B cell (primary cell): ENCODE results near the gene CFL1. TPM values are rescaled to one million over a fixed set of nuclear protein-coding genes. Genes with fewer than 3 reads are reported as not detected.

Source experiments
- ATAC-seq: fragments of 200-7000 bp; cut with Tn5 transposase; one replicate; pipeline ENCODE4 v1.10.0; 2021; ENCODE audit warnings: low read depth, mild to moderate bottlenecking, moderate number of reproducible peaks, moderate library complexity
- CTCF ChIA-PET: fragments of 350-600 bp; sonication (Branson Sonifier 250); formaldehyde crosslinking; loops from one replicate; lab custom pipeline; 2021; ENCODE audit warnings: antibody characterized with exemption, inconsistent platforms; lab: Charles Lee
- POLR2A ChIA-PET: fragments of 350-600 bp; sonication (Branson Sonifier 250); formaldehyde crosslinking; loops from one replicate; lab custom pipeline; 2021; ENCODE audit warnings: antibody characterized with exemption; lab: Charles Lee
- DNase-seq: peaks from one replicate; pipeline ENCODE4 v3.0.0; 2013
- H2AFZ ChIP-seq: 2 replicates; pipeline ENCODE4 v1.6.1; 2012; ENCODE audit warnings: mild to moderate bottlenecking, low read depth, low read length; ENCODE audit not compliant: insufficient read depth, poor library complexity, severe bottlenecking
- H3K27ac ChIP-seq, 2 donors: 1 replicate in 1 of 2; 2 replicates in 1 of 2; pipeline ENCODE4 v1.5.1; 2012 to 2013; ENCODE audit warnings: low read length in 2 of 2, mild to moderate bottlenecking in 2 of 2, moderate library complexity in 1 of 2
- H3K27me3 ChIP-seq, 4 experiments: fragments of 200-600 bp in 1 of 4; sonication (generic) in 1 of 4; replicated peaks in 1 of 4; 1 replicate in 2 of 4; 2 replicates in 2 of 4; pipeline versions ENCODE4 v1.6.1 to v1.7.0; 2013 to 2016; ENCODE audit warnings: low read length in 3 of 4, mild to moderate bottlenecking in 2 of 4, mixed read lengths in 1 of 4, moderate library complexity in 1 of 4; ENCODE audit not compliant: insufficient read depth in 4 of 4, control insufficient read depth in 3 of 4; ENCODE audit errors: control extremely low read depth in 1 of 4
- H3K36me3 ChIP-seq, 2 experiments: replicated peaks in 1 of 2; 1 replicate in 1 of 2; 2 replicates in 1 of 2; pipeline versions ENCODE4 v1.6.1 to v1.7.1; 2013; ENCODE audit warnings: low read length in 1 of 2; ENCODE audit not compliant: insufficient read depth in 2 of 2, control insufficient read depth in 1 of 2; ENCODE audit errors: control extremely low read depth in 1 of 2, extremely low read depth in 1 of 2
- H3K4me1 ChIP-seq, 2 donors: fragments of 200-600 bp in 1 of 2; sonication (generic) in 1 of 2; 1 replicate in 1 of 2; 2 replicates in 1 of 2; pipeline versions ENCODE4 v1.5.1 to v1.6.1; 2013 to 2017; ENCODE audit warnings: low read length in 2 of 2; ENCODE audit not compliant: control insufficient read depth in 2 of 2, insufficient read depth in 2 of 2
- H3K4me2 ChIP-seq: replicated peaks from 2 replicates; pipeline ENCODE3; 2012; ENCODE audit warnings: mild to moderate bottlenecking, low read depth, low read length; ENCODE audit not compliant: poor library complexity, severe bottlenecking
- H3K4me3 ChIP-seq, 5 experiments: fragments of 200-600 bp in 1 of 5; sonication (generic) in 1 of 5; 1 replicate in 3 of 5; 2 replicates in 2 of 5; pipeline versions ENCODE4 v1.5.1 to v1.7.0; 2011 to 2016; ENCODE audit warnings: low read length in 4 of 5, mild to moderate bottlenecking in 4 of 5, low read depth in 2 of 5, control low read depth in 1 of 5, moderate library complexity in 1 of 5; ENCODE audit not compliant: insufficient read depth in 1 of 5; ENCODE audit errors: control extremely low read depth in 1 of 5, extremely low read depth in 1 of 5
- H3K79me2 ChIP-seq: fragments of 200-600 bp; sonication (generic); one replicate; pipeline ENCODE4 v1.6.0; 2016; ENCODE audit warnings: low read length; ENCODE audit not compliant: control insufficient read depth, insufficient read depth
- H3K9ac ChIP-seq: fragments of 200-600 bp; sonication (generic); 2 replicates; pipeline ENCODE4 v1.6.1; 2017; ENCODE audit warnings: mild to moderate bottlenecking, low read length, moderate library complexity
- H3K9me3 ChIP-seq, 3 donors: one replicate each; pipeline versions ENCODE4 v1.6.1 to v1.7.1; 2013; ENCODE audit warnings: low read length in 2 of 3; ENCODE audit not compliant: control insufficient read depth in 2 of 3, insufficient read depth in 1 of 3; ENCODE audit errors: control extremely low read depth in 1 of 3
- H4K20me1 ChIP-seq: 2 replicates; pipeline ENCODE4 v1.6.0; 2012; ENCODE audit warnings: mild to moderate bottlenecking, low read length; ENCODE audit not compliant: insufficient read depth, control insufficient read depth, poor library complexity, severe bottlenecking
- H3K27ac Mint-ChIP-seq: one replicate; pipeline ENCODE4 v1.8.0; 2021; ENCODE audit warnings: mixed read lengths
- H3K27me3 Mint-ChIP-seq: one replicate; pipeline ENCODE4 v1.8.0; 2021; ENCODE audit warnings: mixed read lengths
- H3K4me1 Mint-ChIP-seq: one replicate; pipeline ENCODE4 v1.8.0; 2021; ENCODE audit warnings: mixed read lengths
- H3K4me3 Mint-ChIP-seq: one replicate; pipeline ENCODE4 v1.8.0; 2021; ENCODE audit warnings: mixed read lengths
- H3K9me3 Mint-ChIP-seq: one replicate; pipeline ENCODE4 v1.8.0; 2022; ENCODE audit warnings: mixed read lengths; ENCODE audit not compliant: insufficient read depth
- CTCF ChIP-seq: fragments of 200-600 bp; IDR thresholded peaks from one replicate; pipeline ENCODE4 v1.8.0; 2022; ENCODE audit warnings: antibody characterized with exemption, mild to moderate bottlenecking
- EZH2 ChIP-seq: IDR thresholded peaks from 2 replicates; pipeline ENCODE4 v1.6.1; 2012; ENCODE audit warnings: borderline replicate concordance, low read depth, mild to moderate bottlenecking, moderate library complexity, low read length; ENCODE audit not compliant: insufficient read depth, poor library complexity, severe bottlenecking
- WGBS: methylation state at CpG from one replicate; pipeline ENCODE4 v1.1.5; 2013; ENCODE audit warnings: missing lambda C conversion rate; ENCODE audit not compliant: insufficient coverage; 5-methylcytosine and 5-hydroxymethylcytosine counted together
- intact Hi-C: fragments of 100-400 bp; cut with micrococcal nuclease; formaldehyde crosslinking; loops from one replicate; pipeline ENCODE4 v1.10.0; 2022
- polyA plus RNA-seq: library from polyadenylated mRNA; depleted of rRNA; stranded (reverse); fragments of >200 nt; gene quantifications from 2 replicates; pipeline ENCODE4 v1.2.3, GENCODE V29; 2012
- total RNA-seq, 2 donors: library from RNA; stranded (reverse); fragments of 120-200 nt in 1 of 2; gene quantifications; 1 replicate in 1 of 2; 2 replicates in 1 of 2; pipeline versions ENCODE4 v1.2.3 to v1.2.4, GENCODE V29; 2013 to 2022

The CFL1 gene
- total and polyA plus RNA-seq, 2 donors (not counting 1 experiment from before 2014, with no cell fraction given) = 455 to 990 TPM

- peak overlapping the region; percentile 91 for H2AFZ ChIP-seq
- H3K9me3 ChIP-seq = no peaks in the 10 kb centered on the region
- Mint-ChIP-seq H3K27ac (no peak overlapping the region), H3K9me3 (no peaks in the 10 kb centered on the region), H3K4me3 (no peak overlapping the region), H3K4me1 (peaks cover 8% of the 10 kb centered on the region), H3K27me3 (no peaks in the 10 kb centered on the region)
- no peak overlapping the region for H3K27ac ChIP-seq
- peaks cover 13% of the 10 kb centered on the region for H3K79me2 ChIP-seq
- peaks cover 13 to 21% of the 10 kb centered on the region in 2 donors for H3K4me1 ChIP-seq
- H3K36me3 ChIP-seq = no peaks in the 10 kb centered on the region
- intact Hi-C loops = no loop called here
- 43% methylated on average over 6 of the region's 6 CpGs for WGBS
- H3K4me3 ChIP-seq = peak overlapping the region; percentile 47 to 81 (median 67)
- no peaks in the 10 kb centered on the region for H4K20me1 ChIP-seq
- CTCF ChIA-PET = interaction anchor here (0.6 to 1.8 kb wide), 11 partner anchors 15 to 219 kb away, joined by 3 to 10 read pairs (median 4); partner anchors contain the start of genes AP5B1, FIBP, KAT5 and PCNX3
- peak overlapping the region; percentile 75 for H3K9ac ChIP-seq
- DNase-seq (no peak), ATAC-seq (no peak)
- H3K27me3 ChIP-seq = peaks cover 0 to 4% (median 0%) of the 10 kb centered on the region in 4 experiments
- no peak for TF ChIP-seq CTCF
- no peak for TF ChIP-seq EZH2
- POLR2A ChIA-PET = interaction anchor here (0.8 to 2.1 kb wide), 5 partner anchors 16 to 168 kb away, joined by 3 to 10 read pairs (median 7); partner anchors contain the start of genes BANF1, EIF1AD and MUS81
- H3K4me2 ChIP-seq = peak overlapping the region; percentile 90
These were observed 23.8 kb downstream of the CFL1 start for GRCh38 chr11:65834202-65834601.
